GM23338 (cell line): Measurements from ENCODE around the gene PLEKHG2.

Experiments used
- CREB1 ChIP-seq: fragments of 250-450 bp; sonication (Bioruptor Pico); IDR thresholded peaks from 2 replicates; pipeline ENCODE4 v1.5.0; 2020; ENCODE audit warnings: low read depth, mild to moderate bottlenecking, moderate library complexity
- EZH2 ChIP-seq: fragments of 200-600 bp; sonication (generic); IDR thresholded peaks from one replicate; pipeline ENCODE4 v1.8.0; 2017; ENCODE audit warnings: antibody characterized with exemption, mild to moderate bottlenecking, low read depth; ENCODE audit not compliant: unreplicated experiment
- EZH2phosphoT487 ChIP-seq: fragments of 200-600 bp; sonication (generic); IDR thresholded peaks from one replicate; pipeline ENCODE4 v1.8.1; 2018; ENCODE audit warnings: antibody characterized with exemption; ENCODE audit not compliant: unreplicated experiment
- JUNB ChIP-seq: IDR thresholded peaks from one replicate; pipeline ENCODE4 v1.6.1; 2016; ENCODE audit warnings: antibody characterized with exemption; ENCODE audit not compliant: unreplicated experiment
- POLR2AphosphoS5 ChIP-seq: IDR thresholded peaks from 2 replicates; pipeline ENCODE4 v1.6.1; 2016; ENCODE audit warnings: antibody characterized with exemption, low read depth
- ZNF331 ChIP-seq: fragments of 250-450 bp; sonication (Bioruptor Pico); IDR thresholded peaks from 2 replicates; pipeline ENCODE4 v1.5.0; 2020; ENCODE audit warnings: low read depth, mild to moderate bottlenecking, moderate library complexity
- TF ChIP-seq, protein P1 (sequence below), 2 experiments: fragments of 200-600 bp in 1 of 2; sonication (generic) in 1 of 2; conservative IDR thresholded peaks; 2 replicates each; pipeline versions ENCODE4 v1.5.1 to v1.6.1; 2016 to 2017; ENCODE audit warnings: antibody characterized with exemption in 2 of 2, low read depth in 2 of 2, mild to moderate bottlenecking in 2 of 2, moderate library complexity in 1 of 2
- TF ChIP-seq, protein P2 (sequence below): IDR thresholded peaks from 2 replicates; pipeline ENCODE4 v1.6.1; 2016; ENCODE audit warnings: antibody characterized with exemption
- TF ChIP-seq, protein P3 (sequence below): IDR thresholded peaks from one replicate; pipeline ENCODE4 v1.6.1; 2018; ENCODE audit warnings: antibody characterized with exemption; ENCODE audit not compliant: unreplicated experiment

DNA sequence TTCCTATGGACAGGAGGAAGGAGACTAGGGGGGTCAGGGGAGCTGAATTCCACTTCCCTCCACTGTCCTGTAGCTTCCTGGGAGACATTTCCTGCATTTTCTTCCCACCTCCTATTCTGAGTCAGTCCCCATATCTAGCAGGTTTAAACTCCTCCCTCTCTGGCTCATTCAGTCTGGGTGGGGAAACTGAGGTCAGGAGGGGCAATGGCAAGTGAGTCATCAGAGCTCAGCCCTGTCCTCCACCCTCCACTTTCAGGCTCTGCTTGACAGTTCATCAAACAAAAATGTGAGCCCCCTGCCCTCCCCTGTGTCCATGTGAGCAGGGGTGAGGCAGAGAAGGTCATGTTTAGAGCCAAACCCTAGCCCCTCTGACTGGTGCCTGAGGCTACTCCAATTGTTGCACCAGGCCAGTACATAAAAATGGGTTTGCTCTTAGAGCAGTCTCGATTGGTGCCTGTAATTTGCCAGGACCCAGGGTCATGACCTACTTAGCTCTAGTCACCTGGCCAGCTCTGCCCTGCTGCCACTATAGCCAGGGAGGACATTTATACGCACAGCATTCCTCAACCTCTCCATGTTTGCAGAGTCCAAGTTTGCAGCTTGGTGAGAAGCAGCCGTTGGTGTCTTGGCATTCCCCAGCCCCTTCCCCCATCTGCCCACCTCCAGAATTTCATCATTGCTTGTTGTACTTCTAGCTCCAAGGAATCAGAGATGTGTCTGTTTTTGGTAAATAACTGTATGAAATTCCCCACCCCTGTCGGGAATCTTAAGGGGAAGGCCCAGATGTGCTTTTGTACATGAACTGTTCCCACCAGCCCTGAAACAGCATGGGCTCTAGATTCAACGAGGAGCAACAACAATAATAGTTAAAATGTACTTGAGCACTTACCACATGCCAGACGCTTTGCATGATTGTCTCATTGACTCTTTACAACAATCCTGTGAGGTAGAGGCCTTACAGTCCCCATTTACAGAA, 49.5 kb upstream of the PLEKHG2 start:
- TF ChIP-seq, protein P1, sequence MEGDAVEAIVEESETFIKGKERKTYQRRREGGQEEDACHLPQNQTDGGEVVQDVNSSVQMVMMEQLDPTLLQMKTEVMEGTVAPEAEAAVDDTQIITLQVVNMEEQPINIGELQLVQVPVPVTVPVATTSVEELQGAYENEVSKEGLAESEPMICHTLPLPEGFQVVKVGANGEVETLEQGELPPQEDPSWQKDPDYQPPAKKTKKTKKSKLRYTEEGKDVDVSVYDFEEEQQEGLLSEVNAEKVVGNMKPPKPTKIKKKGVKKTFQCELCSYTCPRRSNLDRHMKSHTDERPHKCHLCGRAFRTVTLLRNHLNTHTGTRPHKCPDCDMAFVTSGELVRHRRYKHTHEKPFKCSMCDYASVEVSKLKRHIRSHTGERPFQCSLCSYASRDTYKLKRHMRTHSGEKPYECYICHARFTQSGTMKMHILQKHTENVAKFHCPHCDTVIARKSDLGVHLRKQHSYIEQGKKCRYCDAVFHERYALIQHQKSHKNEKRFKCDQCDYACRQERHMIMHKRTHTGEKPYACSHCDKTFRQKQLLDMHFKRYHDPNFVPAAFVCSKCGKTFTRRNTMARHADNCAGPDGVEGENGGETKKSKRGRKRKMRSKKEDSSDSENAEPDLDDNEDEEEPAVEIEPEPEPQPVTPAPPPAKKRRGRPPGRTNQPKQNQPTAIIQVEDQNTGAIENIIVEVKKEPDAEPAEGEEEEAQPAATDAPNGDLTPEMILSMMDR (conservative IDR thresholded peaks at IDR 0.05; ENCODE audit: low read depth in 2 of 2), result no peak
- TF ChIP-seq POLR2AphosphoS5 (no peak), EZH2 (no peak), EZH2phosphoT487 (no peak), CREB1 (no peak), JUNB (no peak), ZNF331 (no peak)
- TF ChIP-seq, protein P2, sequence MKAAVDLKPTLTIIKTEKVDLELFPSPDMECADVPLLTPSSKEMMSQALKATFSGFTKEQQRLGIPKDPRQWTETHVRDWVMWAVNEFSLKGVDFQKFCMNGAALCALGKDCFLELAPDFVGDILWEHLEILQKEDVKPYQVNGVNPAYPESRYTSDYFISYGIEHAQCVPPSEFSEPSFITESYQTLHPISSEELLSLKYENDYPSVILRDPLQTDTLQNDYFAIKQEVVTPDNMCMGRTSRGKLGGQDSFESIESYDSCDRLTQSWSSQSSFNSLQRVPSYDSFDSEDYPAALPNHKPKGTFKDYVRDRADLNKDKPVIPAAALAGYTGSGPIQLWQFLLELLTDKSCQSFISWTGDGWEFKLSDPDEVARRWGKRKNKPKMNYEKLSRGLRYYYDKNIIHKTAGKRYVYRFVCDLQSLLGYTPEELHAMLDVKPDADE, result no peak
- TF ChIP-seq, protein P3, sequence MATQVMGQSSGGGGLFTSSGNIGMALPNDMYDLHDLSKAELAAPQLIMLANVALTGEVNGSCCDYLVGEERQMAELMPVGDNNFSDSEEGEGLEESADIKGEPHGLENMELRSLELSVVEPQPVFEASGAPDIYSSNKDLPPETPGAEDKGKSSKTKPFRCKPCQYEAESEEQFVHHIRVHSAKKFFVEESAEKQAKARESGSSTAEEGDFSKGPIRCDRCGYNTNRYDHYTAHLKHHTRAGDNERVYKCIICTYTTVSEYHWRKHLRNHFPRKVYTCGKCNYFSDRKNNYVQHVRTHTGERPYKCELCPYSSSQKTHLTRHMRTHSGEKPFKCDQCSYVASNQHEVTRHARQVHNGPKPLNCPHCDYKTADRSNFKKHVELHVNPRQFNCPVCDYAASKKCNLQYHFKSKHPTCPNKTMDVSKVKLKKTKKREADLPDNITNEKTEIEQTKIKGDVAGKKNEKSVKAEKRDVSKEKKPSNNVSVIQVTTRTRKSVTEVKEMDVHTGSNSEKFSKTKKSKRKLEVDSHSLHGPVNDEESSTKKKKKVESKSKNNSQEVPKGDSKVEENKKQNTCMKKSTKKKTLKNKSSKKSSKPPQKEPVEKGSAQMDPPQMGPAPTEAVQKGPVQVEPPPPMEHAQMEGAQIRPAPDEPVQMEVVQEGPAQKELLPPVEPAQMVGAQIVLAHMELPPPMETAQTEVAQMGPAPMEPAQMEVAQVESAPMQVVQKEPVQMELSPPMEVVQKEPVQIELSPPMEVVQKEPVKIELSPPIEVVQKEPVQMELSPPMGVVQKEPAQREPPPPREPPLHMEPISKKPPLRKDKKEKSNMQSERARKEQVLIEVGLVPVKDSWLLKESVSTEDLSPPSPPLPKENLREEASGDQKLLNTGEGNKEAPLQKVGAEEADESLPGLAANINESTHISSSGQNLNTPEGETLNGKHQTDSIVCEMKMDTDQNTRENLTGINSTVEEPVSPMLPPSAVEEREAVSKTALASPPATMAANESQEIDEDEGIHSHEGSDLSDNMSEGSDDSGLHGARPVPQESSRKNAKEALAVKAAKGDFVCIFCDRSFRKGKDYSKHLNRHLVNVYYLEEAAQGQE, result no peak
